GM18868 (cell line): ENCODE data around the gene WBP2.
A peak's percentile ranks its signal among the peaks of the same experiment; 100 is the strongest.

ENCODE experiments used
- ATAC-seq: cut with Tn5 transposase; IDR thresholded peaks from one replicate; pipeline ENCODE4 v1.9.1; 2021; ENCODE audit warnings: mild to moderate bottlenecking, moderate library complexity; ENCODE audit not compliant: unreplicated experiment

Gene WBP2

DNA sequence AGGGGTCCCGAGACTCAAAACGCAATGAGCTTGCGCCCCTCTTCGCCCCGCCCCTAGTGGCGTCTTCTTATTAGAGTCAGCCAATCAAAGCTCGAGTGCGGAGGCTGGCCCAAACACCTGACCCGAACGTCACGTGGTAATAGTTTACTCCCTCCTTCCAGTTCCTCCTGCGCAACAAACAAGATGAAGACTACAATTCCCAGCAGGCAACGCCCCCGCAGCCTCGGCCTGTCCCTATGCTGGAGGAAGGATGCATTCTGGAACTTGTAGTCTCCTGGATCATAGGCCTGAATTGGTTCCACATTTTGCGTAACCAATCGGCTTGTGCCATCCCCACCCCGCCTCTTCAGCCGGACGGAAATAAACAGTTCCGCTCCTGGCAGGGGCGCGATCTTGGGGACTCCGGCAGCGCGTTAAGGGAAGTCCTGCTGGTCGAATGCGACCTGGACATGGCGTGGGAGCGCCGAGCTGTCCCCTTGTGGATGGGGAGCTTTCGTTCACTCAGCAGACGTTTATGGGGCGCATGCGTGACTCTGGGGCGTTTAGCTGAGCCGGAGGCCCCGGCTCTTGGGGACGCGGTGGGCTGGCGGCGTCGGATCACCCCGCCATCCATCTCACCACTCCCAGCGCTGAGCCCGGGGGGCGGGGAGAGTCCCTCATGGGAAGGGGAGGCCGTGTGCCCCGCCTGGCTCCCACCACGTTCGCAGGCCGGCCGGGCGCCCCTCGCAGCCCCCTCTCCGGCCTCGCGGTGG lies at the start of gene WBP2:
Gene WBP2, minus strand, starts transcription at position 26 of the 752 bp plus-strand sequence. CDS start 38 bp downstream, outside the sequence.
- peak; percentile 83 for ATAC-seq

DNA sequence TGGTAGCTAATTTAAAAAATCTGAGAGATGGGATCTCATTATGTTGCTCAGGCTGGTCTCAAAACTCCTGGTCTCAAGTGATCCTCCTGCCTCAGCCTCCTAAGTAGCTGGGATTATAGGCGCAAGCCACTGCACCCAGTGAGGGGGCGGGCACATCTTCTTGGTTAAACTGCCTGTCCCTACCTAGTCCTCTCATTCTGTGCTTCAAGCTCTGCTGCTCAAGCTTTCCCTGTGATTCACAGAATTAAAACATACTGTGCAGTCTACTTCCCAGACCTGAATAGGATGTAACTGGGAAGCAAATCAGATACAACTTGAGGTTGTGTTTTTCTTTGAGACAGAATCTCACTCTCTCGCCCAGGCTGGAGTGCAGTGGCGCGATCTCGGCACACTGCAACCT lies 47.3 kb upstream of the WBP2 start:
- ATAC-seq: no peak

DNA sequence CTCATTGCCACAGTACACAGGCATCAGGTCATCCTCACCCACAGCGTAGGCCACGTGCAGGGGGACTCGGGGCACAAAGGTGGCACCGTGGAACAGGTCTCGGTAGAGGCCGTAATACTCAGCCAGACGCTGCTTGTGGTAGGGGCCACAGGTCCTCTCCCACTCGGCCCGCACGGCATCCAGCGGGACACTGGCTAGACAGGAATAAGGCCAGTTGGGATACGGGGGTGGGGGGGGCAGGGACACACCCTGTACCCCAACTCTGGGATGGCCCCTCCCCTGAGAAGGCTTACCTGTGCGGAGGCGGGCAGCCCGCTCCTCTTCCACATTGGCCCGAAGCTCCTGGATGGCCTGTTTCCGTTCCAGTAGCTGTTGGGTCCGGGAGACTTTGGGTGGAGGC lies 46.6 kb upstream of the WBP2 start:
- ATAC-seq: no peak

DNA sequence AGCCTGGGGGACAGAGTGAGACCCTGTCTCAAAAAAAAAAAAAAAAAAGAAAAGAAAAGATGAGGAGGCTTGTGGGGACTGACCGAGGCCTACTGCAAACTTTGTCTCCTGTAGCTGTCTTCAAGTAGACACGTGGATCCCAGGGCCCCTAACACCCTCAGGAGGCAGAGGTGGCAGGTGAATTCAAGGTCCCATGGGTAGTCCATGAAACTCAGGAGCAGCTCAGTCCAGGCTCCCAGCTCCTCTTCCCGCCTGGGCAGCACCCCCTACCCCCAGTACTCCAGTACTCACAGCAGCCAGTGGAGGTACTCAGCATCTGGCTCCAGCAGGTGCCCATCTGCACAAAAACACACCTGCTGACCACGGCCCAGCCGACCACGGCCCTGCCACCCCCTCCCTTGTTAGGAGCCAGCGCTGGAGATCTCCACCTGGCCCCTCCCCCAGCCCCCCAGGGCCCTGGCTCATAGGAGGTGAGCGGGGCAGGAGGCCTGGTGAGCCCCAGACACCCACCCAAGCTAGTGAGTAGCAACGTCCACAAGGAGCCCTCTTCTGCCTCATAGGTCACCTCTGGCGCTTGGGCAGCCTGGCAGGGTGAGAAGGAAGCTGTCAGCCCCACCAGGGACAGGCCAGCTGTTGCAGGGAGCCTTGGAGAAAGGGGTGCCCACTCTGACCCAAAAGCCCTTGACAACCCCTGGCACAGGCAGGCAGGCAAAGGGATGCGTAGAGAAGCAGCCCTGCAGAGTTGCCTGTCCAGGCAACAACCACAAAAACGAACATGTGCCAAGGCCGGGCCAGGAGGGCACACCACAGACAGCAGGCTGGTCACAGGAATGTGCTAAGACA lies 45.8 kb upstream of the WBP2 start:
- no peak for ATAC-seq

DNA sequence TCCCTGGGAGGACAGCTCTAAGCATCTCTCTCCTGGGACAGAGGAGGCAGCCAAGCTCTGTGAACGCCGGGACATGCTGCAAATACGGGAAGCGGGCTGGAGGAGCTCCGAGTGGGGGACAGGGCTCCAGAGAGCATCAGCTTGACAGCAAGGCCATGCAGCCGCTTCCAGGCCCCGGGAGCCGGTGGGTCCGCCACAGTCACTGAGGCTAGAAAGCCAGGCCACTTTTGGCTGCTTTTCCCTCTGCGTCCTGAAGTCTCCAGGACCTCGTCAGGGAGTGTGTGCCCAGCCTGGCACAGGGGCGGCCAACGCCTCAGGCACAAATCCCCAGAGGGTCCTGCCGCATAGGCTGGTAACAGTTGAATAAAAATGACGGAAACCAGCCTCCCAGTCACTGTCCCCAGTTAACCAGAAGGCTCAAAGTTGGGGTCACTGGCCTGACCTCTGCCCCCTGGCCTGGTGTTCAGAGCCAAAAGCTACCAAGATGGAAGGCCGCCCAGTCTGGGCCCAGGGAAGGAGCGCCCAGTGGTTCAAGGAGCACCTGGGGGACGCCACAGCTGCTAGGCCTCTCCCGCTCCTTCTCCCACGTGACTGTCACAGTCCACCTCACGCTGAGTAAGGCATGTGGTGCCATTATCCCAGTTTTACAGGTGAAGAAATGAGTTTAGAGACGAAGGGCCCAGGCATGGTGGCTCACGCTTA lies 44.8 kb upstream of the WBP2 start:
- no peak for ATAC-seq

DNA sequence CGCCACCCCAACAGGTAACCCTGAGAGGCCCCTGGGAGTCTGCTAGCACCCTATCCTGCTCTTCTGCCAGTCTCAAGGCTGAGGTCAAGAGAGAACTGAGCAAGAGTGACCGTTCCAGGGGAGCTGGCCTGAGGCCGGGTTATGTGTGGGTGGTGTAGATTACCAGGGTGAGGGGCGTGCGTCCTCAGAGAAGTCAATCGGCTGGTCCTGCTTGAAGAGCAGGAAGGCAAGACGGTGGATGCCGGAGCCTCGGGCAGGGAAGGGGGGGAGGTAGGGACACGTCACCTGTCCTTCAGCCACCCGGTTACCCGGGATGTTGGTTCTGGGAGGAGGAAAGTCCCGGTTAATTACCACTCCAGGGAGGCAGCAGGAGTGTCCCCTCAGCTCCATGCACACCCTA lies 44.2 kb upstream of the WBP2 start:
- no peak for ATAC-seq

DNA sequence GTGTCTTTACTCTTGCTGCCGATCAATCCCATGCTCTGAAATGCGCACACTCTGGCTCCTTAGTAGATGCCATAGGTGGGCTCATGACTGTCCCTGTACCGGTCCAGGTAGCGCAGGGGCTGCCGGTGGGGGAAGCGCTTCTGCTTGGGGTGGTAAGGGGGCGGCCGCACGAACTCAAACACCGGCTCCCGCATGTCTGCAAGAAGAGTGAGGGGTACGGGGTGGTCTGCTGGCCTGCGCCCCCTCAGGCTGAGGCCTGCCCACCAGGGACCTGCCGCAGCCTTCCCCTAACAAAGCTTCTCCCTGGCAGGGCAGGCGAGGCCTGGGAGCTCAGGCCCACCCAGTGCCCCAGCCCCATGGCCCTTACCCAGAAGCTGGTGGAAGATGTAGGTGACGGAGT lies 43.7 kb upstream of the WBP2 start:
- ATAC-seq: no peak

DNA sequence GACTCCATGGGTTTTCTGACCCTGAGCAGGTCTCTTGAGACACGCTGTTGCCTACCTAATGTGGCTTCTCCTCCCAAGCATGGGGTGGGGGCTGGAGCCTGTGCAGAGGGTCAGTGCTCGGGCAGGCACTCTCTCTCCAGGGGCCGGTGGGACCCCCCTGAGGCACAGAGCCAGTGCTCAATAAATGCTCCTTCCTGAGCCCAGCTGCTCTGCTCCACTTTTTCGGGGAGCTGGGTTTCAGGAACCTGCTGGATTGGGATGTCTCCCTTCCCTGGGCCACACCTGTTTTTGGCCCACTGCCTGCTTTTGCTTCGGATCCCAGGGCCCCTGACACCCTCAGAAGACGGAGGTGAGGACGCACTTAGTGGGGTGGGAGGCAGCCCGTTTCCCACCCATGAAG lies 42.9 kb upstream of the WBP2 start:
- no peak for ATAC-seq

DNA sequence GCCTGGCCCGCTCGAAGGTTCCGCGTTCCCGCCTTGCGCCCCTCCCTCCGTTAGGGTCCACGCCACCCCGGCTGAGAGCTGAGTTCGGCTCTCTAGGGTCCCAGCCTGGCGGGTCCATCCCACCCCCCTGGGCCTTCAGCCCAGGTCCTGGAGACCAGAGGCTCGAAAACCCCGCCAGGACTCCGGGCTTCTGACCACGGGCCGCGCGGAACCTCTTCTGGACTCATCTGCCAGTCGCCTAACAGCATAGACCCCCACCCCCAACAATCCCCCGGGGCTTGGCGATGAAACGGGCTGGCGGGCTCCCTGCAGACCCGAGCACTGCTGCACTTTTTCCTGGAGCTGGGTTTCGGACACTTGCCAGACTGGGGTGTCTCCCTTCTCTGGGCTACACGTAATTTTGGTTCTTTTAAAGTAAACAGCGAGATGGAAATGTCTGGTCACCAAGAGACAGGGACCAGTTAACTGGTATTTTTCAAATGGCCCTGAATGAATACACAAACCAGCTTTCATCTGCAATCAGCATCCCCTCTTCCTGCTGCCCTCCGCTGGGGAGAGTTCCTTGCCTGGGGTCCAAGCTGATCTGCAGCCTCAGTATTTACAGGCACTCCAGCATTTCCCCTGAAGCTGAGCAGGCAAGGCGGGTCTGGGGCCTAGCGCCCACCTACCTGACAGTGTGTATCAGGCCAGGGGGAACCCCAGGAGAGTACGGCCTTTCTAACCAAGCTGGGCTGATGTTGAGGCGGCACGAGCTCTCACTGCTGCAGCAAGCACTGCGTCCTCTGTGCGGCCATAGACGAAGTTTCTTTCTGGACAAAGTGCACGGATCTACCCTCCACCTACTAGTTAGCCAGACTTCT lies 42.3 kb upstream of the WBP2 start:
- ATAC-seq: no peak

DNA sequence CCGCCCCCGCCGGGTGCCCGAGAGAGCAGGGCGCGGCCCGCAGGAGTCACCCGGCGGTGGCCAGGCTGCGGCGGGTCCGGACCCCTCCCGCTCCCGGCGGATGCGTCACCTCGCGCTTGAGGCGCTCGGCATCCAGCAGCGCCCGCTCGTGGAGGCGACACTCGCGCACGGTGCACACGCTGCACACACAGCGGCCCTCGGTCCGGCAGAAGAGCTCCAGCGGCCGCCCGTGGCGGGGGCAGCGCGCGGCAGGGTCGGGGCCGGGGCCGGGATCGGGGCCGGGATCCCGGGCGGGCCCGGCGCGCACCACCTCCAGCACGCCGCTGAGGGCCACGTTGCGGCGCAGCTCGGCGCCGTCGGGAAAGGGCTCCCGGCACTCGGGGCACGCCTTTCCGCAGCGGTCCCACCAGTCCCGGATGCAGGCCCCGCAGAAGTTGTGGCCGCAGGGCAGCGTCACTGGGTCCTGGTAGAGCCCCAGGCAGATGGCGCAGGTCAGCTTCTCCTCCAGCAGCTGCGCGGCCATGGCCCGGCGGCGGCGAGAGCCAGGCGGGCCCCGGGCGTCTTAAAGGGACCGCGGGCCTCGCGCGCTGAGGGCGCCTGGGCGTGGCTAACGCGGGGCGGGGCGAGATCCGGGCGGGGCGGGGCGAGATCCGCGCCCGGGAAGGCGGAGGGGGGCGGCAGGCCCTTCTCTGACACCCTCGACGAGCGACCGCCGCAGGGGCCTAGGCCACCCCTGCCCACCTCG lies 41.5 kb upstream of the WBP2 start, which contains the start of gene TRIM65:
Gene TRIM65, minus strand, starts transcription at position 537 of the 745 bp plus-strand sequence. Its CDS starts 14 bp downstream, at position 523.
- ATAC-seq: peak; percentile 68

DNA sequence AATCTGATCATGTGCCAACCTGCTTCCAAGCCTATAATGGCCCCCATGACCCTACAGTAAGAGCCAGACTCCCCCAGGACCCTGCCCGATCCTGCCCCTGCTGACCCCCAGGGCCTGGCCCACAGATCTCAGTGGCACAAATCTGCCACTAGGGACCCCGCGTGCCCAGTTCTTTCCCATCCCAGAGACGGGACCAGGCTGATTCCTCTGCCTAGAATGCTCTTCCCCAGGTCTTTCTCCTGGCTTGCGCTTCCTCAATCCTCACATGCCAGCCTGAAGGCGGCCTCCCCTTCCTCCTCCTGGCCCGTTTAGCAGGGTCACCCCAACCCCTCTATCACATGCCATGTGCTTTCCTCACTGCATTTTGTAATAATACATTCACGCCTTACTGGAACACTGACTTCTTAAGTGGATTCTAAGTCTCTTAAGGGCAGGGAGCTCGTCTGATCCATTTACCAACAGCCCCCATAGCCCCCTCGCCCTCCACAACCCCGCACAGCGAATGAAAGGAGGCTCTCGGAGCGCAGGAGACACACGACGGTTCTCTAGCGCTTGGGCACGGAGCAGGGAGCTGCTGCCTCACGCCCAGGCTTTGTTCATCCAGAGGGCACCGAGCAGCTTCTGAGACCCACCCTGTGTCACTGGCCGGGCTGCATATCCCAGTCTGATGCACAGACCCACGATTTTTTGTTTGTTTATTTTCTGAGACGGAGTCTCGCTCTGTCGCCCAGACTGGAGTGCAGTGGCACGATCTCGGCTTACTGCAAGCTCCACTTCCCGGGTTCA lies 40.4 kb upstream of the WBP2 start:
- no peak for ATAC-seq

DNA sequence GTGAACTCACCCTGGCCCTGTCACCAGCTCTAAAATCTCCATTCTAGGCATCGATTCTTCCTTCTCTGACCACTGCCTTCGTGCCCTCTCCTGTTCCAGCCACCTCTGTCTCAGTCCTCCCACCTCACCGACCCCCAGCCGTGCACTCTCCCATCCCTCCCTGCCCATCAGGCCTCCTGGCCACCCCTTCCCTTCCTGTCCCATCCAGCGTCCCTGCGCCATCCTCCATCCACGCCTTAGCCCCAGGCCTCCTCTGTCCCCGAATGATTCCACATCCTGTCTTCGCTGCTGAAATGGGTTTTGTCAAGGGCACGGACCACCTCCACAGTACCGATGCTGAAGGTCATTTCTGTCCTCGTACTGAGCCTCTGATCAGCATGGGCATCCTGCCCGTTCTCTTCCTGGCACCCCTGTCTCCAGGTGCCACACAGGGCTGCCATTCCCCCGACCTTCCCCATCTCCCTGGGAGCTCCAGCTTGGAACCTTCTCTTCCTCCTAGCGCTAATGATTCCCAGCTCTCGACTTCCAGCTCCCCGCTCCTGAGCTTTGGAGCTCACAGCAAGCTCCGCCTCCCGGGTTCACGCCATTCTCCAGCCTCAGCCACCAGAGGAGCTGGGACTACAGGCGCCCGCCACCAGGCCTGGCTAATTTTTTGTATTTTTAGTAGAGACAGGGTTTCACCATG lies 39.1 kb upstream of the WBP2 start:
- ATAC-seq: no peak

DNA sequence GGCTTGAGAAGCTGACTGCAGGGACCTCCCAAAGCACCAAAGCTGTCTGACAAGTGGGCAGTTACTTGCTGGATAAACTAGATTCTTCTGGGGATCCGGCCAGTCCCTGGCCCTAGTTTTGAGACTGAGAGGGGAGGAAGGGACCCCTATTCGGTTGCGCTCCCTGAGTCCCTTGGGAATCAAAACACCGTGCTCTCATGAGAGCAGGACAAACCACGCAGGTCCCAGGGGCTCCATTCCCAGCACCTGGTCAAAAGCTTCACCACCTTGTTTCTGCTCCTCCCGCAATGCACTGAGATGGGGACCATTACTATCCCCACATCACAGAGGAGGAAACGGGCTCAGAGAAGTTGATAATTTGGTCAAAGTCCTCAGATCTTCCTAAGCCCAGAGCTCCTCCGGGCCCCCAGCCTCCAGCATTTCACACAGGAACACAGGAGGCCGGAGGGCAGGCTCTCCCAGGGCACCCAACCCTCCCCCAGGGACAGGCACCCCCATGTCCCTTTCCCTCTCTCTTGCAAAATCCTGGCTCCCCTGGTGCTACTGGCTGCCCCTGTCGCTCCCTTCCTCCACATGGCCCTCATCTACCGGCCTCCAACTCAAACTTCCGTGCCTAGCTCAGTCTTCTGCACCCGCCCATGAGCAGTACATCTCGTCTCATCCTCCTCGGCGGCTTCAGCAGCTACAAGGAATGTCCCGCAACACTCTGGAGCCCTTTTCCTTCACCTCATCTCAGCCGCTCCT lies 38.3 kb upstream of the WBP2 start:
- no peak for ATAC-seq

DNA sequence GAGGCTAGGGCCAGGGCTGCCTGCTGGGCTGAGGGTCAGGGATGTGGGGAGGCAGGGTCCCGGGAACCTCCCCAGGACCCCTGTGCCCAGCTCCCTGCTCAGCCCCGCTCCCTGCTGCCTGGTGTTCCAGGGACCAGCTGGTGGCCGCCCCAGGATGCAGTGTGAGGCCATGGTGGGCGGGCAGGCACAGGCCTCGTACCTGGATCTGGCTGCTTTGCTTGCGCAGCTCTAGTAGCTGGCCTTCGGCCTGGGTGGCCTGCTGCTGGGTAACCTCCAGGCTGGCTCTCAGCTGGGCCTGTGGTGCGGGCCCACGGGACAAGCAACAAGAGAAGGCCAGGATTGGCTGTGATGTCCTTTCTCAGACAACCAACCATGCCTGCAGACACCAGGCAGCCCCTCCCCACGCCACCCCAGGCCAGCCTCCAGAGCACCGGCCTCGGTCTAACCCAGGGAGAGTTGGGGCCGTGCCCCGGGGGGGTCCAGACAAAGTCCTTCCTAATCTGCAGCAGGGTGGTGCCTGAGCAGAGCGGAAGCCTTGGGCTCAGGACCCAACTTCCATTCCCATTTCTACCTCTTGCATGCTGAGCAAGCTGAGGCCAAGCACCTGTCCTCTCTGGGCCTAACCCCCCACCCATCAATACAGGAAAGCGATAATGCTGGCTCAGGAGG lies 37.6 kb upstream of the WBP2 start:
- ATAC-seq: no peak

DNA sequence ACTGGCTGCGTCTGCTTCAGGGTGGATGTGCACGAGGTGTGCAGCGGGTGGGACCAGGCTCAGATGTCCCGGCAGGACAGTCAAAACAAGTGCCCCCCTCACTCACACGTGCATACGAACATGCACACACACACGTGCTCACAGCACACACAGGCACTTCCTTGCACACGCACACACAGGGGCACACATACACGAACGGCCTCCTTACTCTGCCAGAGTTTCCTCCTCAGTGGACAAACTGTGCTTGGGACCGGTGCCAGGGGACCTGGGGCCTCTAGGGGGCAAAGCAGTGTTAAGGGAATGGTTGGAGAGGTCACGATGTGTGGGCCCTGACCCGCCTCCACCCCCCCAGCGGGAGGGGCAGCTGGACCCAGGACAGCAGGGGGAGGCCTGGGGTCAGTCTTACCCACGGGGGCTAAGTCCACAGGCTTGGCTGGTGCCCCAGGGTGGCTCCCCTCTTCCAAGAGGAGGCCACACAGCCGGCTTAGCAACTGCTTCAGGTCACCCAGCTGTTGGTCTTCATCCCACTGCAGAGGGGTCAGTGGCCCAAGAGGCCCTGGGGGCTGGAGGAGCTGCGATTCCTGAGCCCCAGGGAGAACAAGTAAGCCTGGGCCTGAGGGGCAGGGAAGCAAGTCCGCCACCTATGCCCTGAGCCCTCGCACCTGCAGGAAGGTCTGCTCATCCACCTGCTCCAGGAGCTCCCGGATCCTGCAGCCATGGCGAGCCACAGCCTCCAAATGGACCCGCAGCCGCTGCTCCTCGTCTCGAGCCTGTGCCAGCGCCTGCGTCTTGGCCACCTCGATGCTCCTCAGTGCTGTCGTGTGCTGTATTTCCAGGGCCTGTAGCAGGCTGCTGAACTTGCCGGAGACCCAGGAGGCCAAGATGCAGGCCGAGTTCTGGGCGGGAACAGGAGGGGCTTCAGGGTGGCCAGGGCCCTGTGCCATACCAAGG lies 36.7 kb upstream of the WBP2 start:
- no peak for ATAC-seq

DNA sequence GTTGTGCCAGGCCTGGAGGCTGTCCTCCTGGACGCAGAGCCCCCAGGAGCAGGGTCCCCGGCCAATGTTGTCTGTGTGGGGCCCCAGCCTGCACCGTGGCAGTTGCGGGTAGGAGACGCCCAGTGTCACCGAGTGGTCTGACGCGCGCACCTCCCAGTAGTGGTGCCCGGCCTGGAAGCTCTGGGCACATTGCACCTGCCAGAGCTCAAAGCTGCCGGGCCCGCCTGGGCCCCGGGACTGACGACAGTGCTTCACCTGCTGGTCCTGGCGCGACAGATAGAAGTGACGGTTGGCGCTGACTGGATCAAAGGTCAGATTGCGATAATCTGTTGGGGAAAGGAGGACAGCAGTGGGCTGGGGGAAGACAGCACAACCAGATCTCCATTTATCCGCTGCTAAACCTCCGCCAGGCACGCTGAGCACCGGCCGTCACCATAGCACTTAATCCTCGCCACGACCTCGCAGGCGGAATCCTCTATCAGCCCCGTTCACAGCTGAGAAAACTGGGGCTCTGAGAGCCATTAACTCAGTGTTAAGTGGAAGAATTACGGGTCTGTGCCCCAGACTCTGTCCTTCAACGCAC lies 36.0 kb upstream of the WBP2 start:
- ATAC-seq: no peak
